ENCODE measurements around the gene RILPL1. TPM values are rescaled to one million over a fixed set of nuclear protein-coding genes. Genes with fewer than 3 reads are reported as not detected.

Gene RILPL1
- total and polyA plus RNA-seq, 9 of the 15 experiments (the other 6 are each of a cell fraction or from before 2014, with no cell fraction given) = 0.25 to 10.6 (median 8.6) TPM

GRCh38 chr12:123491056-123491455, 42.5 kb downstream of the RILPL1 start (continued):
- no peak for TF ChIP-seq E2F6 (IDR thresholded peaks at IDR 0.05; ENCODE audit: borderline replicate concordance in 1 of 2, extremely low read depth in 1 of 2, insufficient read depth in 1 of 2, insufficient read length in 1 of 2, low read depth in 1 of 2, low read length in 1 of 2, poor library complexity in 1 of 2, severe bottlenecking in 1 of 2)
- TF ChIP-seq NCOR1 (IDR thresholded peaks at IDR 0.05) = no peak
- no peak for TF ChIP-seq MEF2D (tag; conservative IDR thresholded peaks at IDR 0.05; ENCODE audit: low read depth)
- TF ChIP-seq SMAD3 (CRISPR knock-in tag; conservative IDR thresholded peaks at IDR 0.05) = no peak
- no peak for TF ChIP-seq ETV6 (IDR thresholded peaks at IDR 0.05; ENCODE audit: borderline replicate concordance in 1 of 2, low read depth in 2 of 2, low read length in 1 of 2)
- TF ChIP-seq ETV6 (CRISPR knock-in tag; IDR thresholded peaks at IDR 0.05; ENCODE audit: borderline replicate concordance) = no peak
- TF ChIP-seq IFI16 (CRISPR knock-in tag; IDR thresholded peaks at IDR 0.05) = no peak
- TF ChIP-seq HLTF (IDR thresholded peaks at IDR 0.05) = no peak
- TF ChIP-seq, protein P1, sequence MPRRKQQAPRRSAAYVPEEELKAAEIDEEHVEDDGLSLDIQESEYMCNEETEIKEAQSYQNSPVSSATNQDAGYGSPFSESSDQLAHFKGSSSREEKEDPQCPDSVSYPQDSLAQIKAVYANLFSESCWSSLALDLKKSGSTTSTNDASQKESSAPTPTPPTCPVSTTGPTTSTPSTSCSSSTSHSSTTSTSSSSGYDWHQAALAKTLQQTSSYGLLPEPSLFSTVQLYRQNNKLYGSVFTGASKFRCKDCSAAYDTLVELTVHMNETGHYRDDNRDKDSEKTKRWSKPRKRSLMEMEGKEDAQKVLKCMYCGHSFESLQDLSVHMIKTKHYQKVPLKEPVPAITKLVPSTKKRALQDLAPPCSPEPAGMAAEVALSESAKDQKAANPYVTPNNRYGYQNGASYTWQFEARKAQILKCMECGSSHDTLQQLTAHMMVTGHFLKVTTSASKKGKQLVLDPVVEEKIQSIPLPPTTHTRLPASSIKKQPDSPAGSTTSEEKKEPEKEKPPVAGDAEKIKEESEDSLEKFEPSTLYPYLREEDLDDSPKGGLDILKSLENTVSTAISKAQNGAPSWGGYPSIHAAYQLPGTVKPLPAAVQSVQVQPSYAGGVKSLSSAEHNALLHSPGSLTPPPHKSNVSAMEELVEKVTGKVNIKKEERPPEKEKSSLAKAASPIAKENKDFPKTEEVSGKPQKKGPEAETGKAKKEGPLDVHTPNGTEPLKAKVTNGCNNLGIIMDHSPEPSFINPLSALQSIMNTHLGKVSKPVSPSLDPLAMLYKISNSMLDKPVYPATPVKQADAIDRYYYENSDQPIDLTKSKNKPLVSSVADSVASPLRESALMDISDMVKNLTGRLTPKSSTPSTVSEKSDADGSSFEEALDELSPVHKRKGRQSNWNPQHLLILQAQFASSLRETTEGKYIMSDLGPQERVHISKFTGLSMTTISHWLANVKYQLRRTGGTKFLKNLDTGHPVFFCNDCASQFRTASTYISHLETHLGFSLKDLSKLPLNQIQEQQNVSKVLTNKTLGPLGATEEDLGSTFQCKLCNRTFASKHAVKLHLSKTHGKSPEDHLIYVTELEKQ (CRISPR knock-in tag; IDR thresholded peaks at IDR 0.05) = no peak
- no peak for TF ChIP-seq ESRRB (CRISPR knock-in tag; IDR thresholded peaks at IDR 0.05; ENCODE audit: borderline replicate concordance)
- no peak for TF ChIP-seq HDAC1 (IDR thresholded peaks at IDR 0.05)
- no peak for TF ChIP-seq MTA2 (IDR thresholded peaks at IDR 0.05; ENCODE audit: low read depth)
- no peak for TF ChIP-seq CTCFL (IDR thresholded peaks at IDR 0.05; ENCODE audit: borderline replicate concordance, insufficient read depth, low read depth, low read length, poor library complexity, severe bottlenecking)
- TF ChIP-seq, protein P2, sequence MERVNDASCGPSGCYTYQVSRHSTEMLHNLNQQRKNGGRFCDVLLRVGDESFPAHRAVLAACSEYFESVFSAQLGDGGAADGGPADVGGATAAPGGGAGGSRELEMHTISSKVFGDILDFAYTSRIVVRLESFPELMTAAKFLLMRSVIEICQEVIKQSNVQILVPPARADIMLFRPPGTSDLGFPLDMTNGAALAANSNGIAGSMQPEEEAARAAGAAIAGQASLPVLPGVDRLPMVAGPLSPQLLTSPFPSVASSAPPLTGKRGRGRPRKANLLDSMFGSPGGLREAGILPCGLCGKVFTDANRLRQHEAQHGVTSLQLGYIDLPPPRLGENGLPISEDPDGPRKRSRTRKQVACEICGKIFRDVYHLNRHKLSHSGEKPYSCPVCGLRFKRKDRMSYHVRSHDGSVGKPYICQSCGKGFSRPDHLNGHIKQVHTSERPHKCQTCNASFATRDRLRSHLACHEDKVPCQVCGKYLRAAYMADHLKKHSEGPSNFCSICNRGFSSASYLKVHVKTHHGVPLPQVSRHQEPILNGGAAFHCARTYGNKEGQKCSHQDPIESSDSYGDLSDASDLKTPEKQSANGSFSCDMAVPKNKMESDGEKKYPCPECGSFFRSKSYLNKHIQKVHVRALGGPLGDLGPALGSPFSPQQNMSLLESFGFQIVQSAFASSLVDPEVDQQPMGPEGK (CRISPR knock-in tag; IDR thresholded peaks at IDR 0.05; ENCODE audit: borderline replicate concordance) = no peak

Data from K562 (cell line).